Right lobe of liver (tissue), 4 donors: ENCODE results near the gene SHC3.

Experiments
- CTCF ChIP-seq, 4 donors: fragments of 200-600 bp in 3 of 4; fragments of 450-650 bp in 1 of 4; IDR thresholded peaks; one replicate each; pipeline versions ENCODE4 v1.5.1 to v1.8.0; 2016 to 2022; ENCODE audit warnings: antibody characterized with exemption in 4 of 4, mild to moderate bottlenecking in 2 of 4
- POLR2A ChIP-seq: fragments of 450-650 bp; IDR thresholded peaks from one replicate; pipeline ENCODE4 v1.6.1; 2017; ENCODE audit warnings: antibody characterized with exemption, mild to moderate bottlenecking
- donor health status: DM: no; HTN: no; CAD: no.
- donor health status: DM: no; HTN: no; CAD: no.
- donor health status: DM: no; HTN: yes; CAD: no.

- TF ChIP-seq POLR2A (no peak), CTCF (IDR thresholded peaks at IDR 0.05) (no peak)
Measured at GRCh38 chr9:89001917-89002540, 176.6 kb downstream of the SHC3 start.
